HepG2 (cell line): ENCODE results near the gene CFAP119. TPM values are rescaled to one million over a fixed set of nuclear protein-coding genes. Genes with fewer than 3 reads are reported as not detected.

Experiments
- BORCS8-MEF2B ChIP-seq: sonication (generic); formaldehyde crosslinking; IDR thresholded peaks from 2 replicates; pipeline ENCODE4 v1.8.0; 2022; ENCODE audit warnings: mild to moderate bottlenecking, missing genetic modification reagents
- BRD4 ChIP-seq: sonication (generic); formaldehyde crosslinking; IDR thresholded peaks from 2 replicates; pipeline ENCODE4 v1.4.0; 2020; ENCODE audit warnings: missing genetic modification reagents
- DNMT3B ChIP-seq: conservative IDR thresholded peaks from 2 replicates; pipeline ENCODE4 v1.6.1; 2016; ENCODE audit warnings: missing biosample characterization, control low read depth
- ELF4 ChIP-seq: sonication (generic); formaldehyde crosslinking; IDR thresholded peaks from 2 replicates; pipeline ENCODE4 v1.5.0; 2020; ENCODE audit warnings: missing genetic modification reagents, mild to moderate bottlenecking, moderate library complexity, borderline replicate concordance
- IRF2 ChIP-seq: IDR thresholded peaks from 2 replicates; pipeline ENCODE4 v1.6.1; 2018; ENCODE audit warnings: missing genetic modification reagents, missing compliant biosample characterization
- NR2F2 ChIP-seq: IDR thresholded peaks from 2 replicates; pipeline ENCODE4 v1.6.1; 2012; ENCODE audit warnings: low read depth, inconsistent platforms, borderline replicate concordance
- SAFB2 ChIP-seq: sonication (generic); formaldehyde crosslinking; IDR thresholded peaks from 2 replicates; pipeline ENCODE4 v1.5.1; 2020; ENCODE audit warnings: missing genetic modification reagents, low read depth, mild to moderate bottlenecking, borderline replicate concordance
- ZNF724P ChIP-seq: sonication (generic); formaldehyde crosslinking; IDR thresholded peaks from 2 replicates; pipeline ENCODE4 v1.8.0; 2022; ENCODE audit warnings: missing genetic modification reagents, borderline replicate concordance
- ZSCAN31 ChIP-seq: sonication (generic); formaldehyde crosslinking; IDR thresholded peaks from 2 replicates; pipeline ENCODE4 v1.5.0; 2020; ENCODE audit warnings: low read depth, mild to moderate bottlenecking, missing genetic modification reagents
- polyA plus RNA-seq, 8 experiments: library from polyadenylated mRNA; depleted of rRNA in 3 of 8; stranded (reverse) in 7 of 8; unstranded in 1 of 8; fragments of >200 nt; fragmentation: Illumina TruSeq in 4 of 8; extraction: Trizol in 4 of 8; gene quantifications; 2 replicates each; pipeline versions ENCODE4 v1.2.1 to v1.2.3, GENCODE V29; 2011 to 2016; ENCODE audit warnings: low read depth in 4 of 8, missing spikeins in 1 of 8, mixed read lengths in 1 of 8; ENCODE audit not compliant: insufficient read depth in 1 of 8
- total RNA-seq, 5 experiments: library from RNA; depleted of rRNA; stranded (reverse); fragments of >200 nt; fragmentation: Illumina TruSeq; extraction: Trizol; gene quantifications; 2 replicates each; pipeline ENCODE4 v1.2.3, GENCODE V29; 2016; ENCODE audit warnings: low read depth in 1 of 5
- TF ChIP-seq, protein P1 (sequence below): sonication (generic); formaldehyde crosslinking; IDR thresholded peaks from 2 replicates; pipeline ENCODE4 v1.4.0; 2020; ENCODE audit warnings: missing genetic modification reagents, borderline replicate concordance
- TF ChIP-seq, protein P2 (sequence below): sonication (generic); formaldehyde crosslinking; IDR thresholded peaks from 2 replicates; pipeline ENCODE4 v1.9.0; 2021; ENCODE audit warnings: mild to moderate bottlenecking, missing genetic modification reagents
- TF ChIP-seq, protein P3 (sequence below): sonication (generic); formaldehyde crosslinking; IDR thresholded peaks from 2 replicates; pipeline ENCODE4 v1.8.1; 2022; ENCODE audit warnings: mild to moderate bottlenecking, missing genetic modification reagents
- TF ChIP-seq, protein P4 (sequence below): sonication (generic); formaldehyde crosslinking; IDR thresholded peaks from 2 replicates; pipeline ENCODE4 v1.8.0; 2022; ENCODE audit warnings: missing genetic modification reagents, mild to moderate bottlenecking, borderline replicate concordance
- TF ChIP-seq, protein P5 (sequence below): sonication (generic); formaldehyde crosslinking; IDR thresholded peaks from 2 replicates; pipeline ENCODE4 v1.4.0; 2020; ENCODE audit warnings: mild to moderate bottlenecking, missing genetic modification reagents

Gene CFAP119
- total and polyA plus RNA-seq, 2 of the 13 experiments (the other 11 are each of a cell fraction or from before 2014, with no cell fraction given) = 6.4 TPM

DNA sequence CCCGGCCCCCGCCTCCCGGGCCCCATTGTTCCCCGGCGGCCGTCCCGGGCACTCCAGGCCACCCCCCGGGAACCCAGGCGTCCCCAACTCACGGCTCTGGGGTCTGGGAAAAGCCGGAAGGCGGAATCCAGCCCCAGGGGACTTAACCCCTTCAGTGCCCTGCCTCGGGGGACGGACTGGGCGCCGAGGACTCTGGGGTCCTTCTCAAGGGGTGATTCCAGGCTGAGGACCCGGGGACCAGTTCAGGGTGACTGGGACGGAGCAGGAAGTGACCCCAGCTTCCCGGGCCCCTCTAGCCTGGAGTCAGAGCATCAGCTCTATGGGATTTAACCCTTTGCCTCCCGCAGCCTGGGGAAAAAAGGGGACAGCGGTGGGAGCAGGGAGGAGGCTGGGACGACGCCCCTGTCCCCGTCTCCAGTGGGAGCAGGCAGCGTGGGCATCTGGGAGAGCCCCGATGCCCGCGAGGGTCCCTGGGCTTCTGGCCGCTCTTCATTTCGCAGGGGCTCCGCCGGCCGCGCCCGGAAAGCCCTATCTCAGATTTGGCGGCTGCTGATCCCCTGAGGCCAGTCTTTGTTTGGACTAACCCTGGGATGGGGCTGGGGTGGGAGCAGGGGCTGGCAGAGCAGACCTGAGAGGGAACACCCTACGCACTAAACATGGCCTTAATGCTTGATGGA lies 25.2 kb upstream of the CFAP119 start, which contains the start of gene ZNF629 (continued):
- TF ChIP-seq, protein P1, sequence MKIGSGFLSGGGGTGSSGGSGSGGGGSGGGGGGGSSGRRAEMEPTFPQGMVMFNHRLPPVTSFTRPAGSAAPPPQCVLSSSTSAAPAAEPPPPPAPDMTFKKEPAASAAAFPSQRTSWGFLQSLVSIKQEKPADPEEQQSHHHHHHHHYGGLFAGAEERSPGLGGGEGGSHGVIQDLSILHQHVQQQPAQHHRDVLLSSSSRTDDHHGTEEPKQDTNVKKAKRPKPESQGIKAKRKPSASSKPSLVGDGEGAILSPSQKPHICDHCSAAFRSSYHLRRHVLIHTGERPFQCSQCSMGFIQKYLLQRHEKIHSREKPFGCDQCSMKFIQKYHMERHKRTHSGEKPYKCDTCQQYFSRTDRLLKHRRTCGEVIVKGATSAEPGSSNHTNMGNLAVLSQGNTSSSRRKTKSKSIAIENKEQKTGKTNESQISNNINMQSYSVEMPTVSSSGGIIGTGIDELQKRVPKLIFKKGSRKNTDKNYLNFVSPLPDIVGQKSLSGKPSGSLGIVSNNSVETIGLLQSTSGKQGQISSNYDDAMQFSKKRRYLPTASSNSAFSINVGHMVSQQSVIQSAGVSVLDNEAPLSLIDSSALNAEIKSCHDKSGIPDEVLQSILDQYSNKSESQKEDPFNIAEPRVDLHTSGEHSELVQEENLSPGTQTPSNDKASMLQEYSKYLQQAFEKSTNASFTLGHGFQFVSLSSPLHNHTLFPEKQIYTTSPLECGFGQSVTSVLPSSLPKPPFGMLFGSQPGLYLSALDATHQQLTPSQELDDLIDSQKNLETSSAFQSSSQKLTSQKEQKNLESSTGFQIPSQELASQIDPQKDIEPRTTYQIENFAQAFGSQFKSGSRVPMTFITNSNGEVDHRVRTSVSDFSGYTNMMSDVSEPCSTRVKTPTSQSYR (CRISPR knock-in tag) = peak; percentile 35; the same call in 1 of the 2 replicates
- TF ChIP-seq NR2F2 = no peak
- TF ChIP-seq, protein P2, sequence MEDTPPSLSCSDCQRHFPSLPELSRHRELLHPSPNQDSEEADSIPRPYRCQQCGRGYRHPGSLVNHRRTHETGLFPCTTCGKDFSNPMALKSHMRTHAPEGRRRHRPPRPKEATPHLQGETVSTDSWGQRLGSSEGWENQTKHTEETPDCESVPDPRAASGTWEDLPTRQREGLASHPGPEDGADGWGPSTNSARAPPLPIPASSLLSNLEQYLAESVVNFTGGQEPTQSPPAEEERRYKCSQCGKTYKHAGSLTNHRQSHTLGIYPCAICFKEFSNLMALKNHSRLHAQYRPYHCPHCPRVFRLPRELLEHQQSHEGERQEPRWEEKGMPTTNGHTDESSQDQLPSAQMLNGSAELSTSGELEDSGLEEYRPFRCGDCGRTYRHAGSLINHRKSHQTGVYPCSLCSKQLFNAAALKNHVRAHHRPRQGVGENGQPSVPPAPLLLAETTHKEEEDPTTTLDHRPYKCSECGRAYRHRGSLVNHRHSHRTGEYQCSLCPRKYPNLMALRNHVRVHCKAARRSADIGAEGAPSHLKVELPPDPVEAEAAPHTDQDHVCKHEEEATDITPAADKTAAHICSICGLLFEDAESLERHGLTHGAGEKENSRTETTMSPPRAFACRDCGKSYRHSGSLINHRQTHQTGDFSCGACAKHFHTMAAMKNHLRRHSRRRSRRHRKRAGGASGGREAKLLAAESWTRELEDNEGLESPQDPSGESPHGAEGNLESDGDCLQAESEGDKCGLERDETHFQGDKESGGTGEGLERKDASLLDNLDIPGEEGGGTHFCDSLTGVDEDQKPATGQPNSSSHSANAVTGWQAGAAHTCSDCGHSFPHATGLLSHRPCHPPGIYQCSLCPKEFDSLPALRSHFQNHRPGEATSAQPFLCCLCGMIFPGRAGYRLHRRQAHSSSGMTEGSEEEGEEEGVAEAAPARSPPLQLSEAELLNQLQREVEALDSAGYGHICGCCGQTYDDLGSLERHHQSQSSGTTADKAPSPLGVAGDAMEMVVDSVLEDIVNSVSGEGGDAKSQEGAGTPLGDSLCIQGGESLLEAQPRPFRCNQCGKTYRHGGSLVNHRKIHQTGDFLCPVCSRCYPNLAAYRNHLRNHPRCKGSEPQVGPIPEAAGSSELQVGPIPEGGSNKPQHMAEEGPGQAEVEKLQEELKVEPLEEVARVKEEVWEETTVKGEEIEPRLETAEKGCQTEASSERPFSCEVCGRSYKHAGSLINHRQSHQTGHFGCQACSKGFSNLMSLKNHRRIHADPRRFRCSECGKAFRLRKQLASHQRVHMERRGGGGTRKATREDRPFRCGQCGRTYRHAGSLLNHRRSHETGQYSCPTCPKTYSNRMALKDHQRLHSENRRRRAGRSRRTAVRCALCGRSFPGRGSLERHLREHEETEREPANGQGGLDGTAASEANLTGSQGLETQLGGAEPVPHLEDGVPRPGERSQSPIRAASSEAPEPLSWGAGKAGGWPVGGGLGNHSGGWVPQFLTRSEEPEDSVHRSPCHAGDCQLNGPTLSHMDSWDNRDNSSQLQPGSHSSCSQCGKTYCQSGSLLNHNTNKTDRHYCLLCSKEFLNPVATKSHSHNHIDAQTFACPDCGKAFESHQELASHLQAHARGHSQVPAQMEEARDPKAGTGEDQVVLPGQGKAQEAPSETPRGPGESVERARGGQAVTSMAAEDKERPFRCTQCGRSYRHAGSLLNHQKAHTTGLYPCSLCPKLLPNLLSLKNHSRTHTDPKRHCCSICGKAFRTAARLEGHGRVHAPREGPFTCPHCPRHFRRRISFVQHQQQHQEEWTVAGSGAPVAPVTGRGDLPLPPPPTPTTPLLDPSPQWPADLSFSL (CRISPR knock-in tag) = 0 out of 2 replicates have a peak, but pooled peaks have one; percentile 20
- peak; percentile 89 for TF ChIP-seq ZSCAN31 (CRISPR knock-in tag)
- TF ChIP-seq BORCS8-MEF2B (CRISPR knock-in tag) = peak; percentile 79; the same call in 1 of the 2 replicates
- peak; percentile 96 for TF ChIP-seq ELF4
- TF ChIP-seq, protein P3, sequence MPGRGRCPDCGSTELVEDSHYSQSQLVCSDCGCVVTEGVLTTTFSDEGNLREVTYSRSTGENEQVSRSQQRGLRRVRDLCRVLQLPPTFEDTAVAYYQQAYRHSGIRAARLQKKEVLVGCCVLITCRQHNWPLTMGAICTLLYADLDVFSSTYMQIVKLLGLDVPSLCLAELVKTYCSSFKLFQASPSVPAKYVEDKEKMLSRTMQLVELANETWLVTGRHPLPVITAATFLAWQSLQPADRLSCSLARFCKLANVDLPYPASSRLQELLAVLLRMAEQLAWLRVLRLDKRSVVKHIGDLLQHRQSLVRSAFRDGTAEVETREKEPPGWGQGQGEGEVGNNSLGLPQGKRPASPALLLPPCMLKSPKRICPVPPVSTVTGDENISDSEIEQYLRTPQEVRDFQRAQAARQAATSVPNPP (CRISPR knock-in tag) = no peak
- peak; percentile 93 for TF ChIP-seq DNMT3B (CRISPR knock-in tag)
- peak; percentile 29; the same call in 1 of the 2 replicates for TF ChIP-seq SAFB2
- TF ChIP-seq, protein P4, sequence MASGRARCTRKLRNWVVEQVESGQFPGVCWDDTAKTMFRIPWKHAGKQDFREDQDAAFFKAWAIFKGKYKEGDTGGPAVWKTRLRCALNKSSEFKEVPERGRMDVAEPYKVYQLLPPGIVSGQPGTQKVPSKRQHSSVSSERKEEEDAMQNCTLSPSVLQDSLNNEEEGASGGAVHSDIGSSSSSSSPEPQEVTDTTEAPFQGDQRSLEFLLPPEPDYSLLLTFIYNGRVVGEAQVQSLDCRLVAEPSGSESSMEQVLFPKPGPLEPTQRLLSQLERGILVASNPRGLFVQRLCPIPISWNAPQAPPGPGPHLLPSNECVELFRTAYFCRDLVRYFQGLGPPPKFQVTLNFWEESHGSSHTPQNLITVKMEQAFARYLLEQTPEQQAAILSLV (CRISPR knock-in tag) = peak; percentile 85; the same call in 1 of the 2 replicates
- TF ChIP-seq, protein P5, sequence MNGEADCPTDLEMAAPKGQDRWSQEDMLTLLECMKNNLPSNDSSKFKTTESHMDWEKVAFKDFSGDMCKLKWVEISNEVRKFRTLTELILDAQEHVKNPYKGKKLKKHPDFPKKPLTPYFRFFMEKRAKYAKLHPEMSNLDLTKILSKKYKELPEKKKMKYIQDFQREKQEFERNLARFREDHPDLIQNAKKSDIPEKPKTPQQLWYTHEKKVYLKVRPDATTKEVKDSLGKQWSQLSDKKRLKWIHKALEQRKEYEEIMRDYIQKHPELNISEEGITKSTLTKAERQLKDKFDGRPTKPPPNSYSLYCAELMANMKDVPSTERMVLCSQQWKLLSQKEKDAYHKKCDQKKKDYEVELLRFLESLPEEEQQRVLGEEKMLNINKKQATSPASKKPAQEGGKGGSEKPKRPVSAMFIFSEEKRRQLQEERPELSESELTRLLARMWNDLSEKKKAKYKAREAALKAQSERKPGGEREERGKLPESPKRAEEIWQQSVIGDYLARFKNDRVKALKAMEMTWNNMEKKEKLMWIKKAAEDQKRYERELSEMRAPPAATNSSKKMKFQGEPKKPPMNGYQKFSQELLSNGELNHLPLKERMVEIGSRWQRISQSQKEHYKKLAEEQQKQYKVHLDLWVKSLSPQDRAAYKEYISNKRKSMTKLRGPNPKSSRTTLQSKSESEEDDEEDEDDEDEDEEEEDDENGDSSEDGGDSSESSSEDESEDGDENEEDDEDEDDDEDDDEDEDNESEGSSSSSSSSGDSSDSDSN = peak; percentile 82
- TF ChIP-seq IRF2 (CRISPR knock-in tag) = peak; percentile 65
- 0 out of 2 replicates have a peak, but pooled peaks have one; percentile 71 for TF ChIP-seq ZNF724P (CRISPR knock-in tag)
- peak; percentile 85 for TF ChIP-seq BRD4 (CRISPR knock-in tag)
